ENCODE measurements around the gene CFAP53.
"Not testable (repeated sequence)": the region's sequence is repeated elsewhere in the genome, so short reads cannot be mapped to it uniquely, and the experiment has no call there.

Gene CFAP53, protein sequence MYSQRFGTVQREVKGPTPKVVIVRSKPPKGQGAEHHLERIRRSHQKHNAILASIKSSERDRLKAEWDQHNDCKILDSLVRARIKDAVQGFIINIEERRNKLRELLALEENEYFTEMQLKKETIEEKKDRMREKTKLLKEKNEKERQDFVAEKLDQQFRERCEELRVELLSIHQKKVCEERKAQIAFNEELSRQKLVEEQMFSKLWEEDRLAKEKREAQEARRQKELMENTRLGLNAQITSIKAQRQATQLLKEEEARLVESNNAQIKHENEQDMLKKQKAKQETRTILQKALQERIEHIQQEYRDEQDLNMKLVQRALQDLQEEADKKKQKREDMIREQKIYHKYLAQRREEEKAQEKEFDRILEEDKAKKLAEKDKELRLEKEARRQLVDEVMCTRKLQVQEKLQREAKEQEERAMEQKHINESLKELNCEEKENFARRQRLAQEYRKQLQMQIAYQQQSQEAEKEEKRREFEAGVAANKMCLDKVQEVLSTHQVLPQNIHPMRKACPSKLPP

DNA sequence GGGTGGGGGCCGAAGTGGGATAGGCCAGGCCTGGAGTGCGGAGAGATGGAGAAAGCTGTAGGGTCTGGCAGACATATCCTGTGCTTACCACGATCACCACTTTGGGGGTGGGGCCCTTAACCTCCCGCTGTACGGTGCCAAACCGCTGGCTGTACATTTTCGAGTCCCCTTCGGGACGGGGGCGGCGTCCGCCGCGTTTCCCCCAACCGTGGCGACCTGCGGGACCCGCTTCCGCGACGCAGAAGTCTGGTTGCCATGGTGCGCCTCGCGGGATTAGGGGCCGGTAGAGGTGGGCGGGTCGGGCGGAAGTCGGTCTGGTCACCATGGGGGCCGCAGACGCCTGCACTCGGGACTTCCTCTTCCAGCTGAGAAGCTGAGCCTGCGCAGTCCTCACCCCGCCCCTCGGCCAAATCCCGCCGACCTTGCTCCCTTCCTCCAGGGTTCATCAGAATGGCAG lies at the start of gene CFAP53:
TSS of gene CFAP53 (minus strand) at position 248 of the 457 bp plus-strand sequence. CDS start at position 157, 91 bp downstream.
- peak; percentile 94 for DNase-seq (ENCODE audit: low spot score)

DNA sequence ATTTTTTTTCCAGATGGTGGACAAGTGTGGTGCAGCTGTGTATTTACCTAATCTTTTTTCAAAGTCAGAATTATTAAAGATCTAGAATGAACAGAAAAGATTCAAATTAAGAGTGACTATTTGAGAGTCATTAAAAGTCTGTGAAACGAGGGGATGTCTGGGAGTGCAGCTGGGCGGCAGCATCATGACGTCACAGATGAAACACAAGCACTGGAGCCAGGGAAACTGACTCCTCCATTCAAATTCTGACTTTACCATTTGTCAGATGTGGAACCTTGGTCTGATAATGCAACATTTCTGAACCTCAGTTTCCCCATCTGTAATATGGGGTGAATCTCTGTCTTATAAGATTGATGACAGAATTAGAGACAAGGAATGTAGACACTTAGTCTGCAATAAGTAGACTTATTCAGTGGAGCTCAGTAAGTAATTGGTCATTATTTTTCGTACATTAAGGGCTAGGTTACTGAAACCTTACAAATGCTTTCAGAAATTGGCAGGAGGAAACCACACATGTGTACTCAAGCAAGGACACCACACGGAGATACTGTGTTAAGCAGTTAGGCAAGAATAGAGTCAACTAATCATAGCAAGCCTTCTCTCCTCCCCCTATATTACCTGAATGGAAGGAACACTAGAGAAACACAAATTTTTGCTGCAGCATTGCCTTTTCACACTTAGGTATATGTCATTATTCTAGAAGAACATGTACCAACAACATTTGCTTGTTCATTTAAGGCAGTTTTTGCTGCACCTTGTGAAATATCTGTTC lies 49.0 kb upstream of the CFAP53 start:
- DNase-seq (ENCODE audit: low spot score), result no peak

DNA sequence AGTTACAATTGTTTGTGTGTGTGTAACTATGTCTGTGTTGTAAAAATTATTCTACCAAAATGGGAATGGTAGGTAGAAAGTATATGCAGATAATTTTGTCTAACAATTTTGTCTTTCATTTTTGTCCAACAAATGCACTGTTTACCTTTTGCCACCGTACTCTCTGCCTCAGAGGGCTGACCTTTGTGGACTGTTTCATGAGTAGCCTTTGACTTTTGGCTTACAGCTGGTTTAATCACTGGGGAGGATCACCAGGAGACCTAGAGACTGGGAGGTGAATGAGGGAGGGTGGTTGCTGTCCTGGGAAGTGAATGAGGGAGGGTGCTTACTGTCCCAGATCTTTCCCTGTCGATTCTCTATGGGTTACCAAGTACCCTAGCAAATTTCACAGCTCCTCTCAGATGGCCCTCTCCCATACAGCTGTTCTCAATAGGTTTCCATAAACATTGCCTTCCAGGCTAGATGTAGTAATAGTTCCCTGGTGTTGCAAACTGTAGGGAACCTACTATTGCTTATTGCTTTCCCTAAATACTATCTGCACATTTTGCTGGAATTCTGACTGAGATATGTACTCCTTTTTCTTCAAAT lies 47.7 kb upstream of the CFAP53 start:
- DNase-seq (ENCODE audit: low spot score), result no peak

DNA sequence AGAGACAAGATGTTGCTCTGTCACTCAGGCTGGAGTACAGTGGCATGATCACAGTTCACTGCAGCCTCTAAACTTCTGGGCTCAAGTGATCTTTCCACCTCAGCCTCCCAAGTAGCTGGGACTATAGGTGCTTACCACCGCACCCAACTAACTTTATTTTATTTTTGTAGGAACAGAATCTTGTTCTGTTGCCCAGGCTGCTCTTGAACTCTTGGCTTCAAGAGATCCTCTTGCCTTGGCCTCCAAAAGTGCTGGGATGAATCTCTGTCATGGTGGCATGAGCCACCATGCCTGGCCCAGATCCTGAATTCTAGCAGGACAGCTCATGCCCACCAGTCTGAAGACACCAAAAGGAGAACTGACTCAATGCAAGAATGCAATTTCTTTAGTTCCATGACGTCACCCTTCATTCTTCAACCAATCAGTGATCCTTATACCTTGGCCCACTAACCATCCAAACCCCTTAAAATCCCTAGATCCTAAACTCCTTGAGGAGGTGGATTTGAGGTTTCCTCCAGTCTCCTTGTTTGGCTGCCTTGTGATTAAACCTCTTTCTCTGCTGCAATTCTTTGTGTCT lies 46.8 kb upstream of the CFAP53 start:
- no peak for DNase-seq (ENCODE audit: low spot score)

DNA sequence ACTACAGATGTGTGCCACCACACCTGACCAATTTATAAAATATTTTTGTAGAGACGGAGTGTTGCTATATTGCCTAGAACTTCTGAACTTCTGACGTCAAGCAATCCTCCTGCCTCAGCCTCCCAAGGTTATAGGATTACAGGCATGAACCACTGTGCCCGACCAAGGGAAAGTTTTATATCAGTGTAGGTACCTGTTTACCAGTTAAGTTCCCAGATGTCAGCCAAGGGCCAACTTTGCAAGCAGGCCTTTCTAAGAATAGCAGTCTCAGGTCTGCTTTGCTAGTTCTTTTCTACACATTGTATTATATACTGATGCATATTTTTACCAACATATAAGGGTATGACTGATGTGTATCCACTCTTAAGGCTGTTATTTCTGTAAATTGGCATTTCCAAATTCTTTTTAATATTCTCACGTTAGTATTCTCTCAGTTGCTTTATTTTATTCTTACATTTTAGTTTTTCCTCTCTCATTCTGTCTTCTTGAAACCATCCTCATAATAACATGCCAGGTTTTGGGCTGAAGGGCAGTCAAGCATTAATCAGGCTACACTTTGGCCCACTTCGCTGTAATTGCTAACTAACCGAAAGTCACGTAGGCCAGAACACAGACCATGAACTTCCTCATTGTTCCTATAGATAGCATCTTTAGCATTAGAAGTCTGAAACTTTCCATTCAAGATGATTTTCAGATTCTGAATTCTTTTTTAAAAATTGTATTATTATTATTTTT lies 46.2 kb upstream of the CFAP53 start:
- DNase-seq (ENCODE audit: low spot score), result no peak

DNA sequence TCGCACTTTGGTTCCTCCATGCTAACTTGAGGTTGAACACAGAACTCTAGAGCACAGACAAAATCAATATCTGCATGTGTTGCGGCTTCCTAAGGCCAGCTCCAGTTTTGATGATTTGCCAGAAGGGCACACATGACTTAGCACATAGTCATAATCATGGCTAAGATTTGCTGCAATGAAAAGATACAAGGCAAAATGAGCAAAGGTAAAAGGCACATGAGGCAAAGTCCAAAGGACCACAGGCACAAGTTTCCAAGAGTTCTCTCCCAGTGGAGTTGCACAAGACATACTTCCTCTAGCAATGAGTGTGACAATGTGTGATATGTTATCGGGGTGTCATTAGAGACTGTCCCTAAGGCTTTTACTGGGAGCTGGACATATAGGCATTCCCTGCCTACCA lies 45.4 kb upstream of the CFAP53 start:
- DNase-seq (ENCODE audit: low spot score), result no peak

DNA sequence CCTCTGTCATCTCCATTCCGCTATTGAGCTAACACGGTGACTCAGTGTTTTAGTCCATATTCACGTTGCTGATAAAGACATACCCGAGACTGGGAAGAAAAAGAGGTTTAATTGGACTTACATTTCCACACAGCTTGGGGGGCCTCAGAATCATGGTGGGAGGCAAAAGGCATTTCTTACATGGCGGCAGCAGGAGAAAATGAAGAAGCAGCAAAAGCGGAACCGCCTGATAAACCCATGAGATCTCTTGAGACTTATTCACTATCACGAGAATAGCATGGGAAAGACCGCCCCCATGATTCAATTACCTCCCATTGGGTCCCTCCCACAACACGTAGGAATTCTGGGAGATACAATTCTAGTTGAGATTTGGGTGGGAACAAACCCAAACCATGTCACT lies 43.8 kb upstream of the CFAP53 start:
- DNase-seq (ENCODE audit: low spot score), result no peak

DNA sequence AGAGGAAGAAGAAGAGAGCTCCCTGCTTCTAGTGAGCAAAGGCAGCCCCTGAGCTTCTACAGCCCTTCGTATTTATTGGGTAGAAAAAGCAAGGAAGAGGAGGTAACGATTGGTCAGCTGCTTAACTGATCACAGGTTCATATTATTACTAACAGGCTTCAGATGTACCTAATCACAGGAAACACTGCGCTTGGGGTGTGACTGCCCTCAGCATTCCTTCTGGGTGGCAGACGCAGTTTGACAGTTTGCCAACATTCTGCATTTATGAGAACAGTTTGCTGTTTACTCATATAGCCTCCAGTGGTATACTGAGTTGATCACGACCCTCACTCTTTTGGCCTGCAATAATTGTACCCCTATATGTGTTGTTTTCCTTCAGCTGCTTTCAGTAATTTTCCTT lies 42.6 kb upstream of the CFAP53 start:
- DNase-seq (ENCODE audit: low spot score), result not testable (repeated sequence)

DNA sequence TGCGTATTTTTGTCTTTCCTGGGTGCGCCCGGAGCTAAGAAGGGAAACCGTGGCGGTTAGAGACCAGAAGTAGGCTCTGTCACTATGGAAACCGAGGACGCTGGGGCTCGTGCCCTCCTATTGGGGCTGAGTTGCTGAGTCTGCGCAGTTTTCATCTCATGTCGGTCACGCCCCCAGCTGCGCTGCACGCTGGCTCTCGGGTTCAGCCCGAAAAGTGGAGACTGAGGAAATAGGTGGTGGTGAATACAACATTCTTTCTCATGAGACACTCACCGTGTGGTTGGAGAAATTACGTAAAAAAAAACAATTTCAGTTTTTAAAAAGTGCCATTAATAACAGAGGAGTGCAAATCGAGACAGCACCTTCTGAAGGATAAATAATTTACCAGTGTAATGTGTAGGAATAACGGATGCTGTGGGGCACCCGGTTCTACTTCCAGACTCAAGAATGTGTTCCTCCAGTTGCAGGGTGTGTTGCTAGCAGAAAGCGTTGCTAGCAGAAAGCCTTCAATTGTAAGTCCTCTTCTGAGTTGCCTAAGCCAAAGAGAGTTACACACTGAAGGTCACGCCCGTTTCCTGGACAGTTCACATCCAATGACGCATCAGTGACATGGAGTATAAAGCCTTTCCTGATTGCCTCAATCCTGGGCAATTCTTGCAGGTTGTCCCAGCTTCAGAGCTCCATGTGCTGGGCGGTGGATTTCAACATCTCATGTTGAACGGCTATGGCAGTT lies 41.6 kb upstream of the CFAP53 start:
- peak; percentile 89 for DNase-seq (ENCODE audit: low spot score)

DNA sequence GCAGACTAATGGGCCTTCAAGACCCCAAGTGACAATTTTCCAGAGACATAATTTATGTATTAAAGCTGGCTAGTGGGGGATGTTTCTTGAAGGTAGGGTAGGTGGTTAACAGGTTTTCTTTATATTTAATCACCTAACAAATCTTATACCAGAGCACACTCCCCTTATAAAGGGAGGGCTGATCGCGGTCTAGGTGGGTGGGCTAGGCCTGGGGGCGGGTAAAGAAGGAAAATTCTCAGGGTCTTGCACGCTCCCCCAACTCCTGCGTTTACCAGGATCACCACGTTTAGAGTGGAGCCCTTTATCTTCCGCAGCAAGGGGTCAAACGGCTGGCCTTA lies 41.1 kb upstream of the CFAP53 start:
- no peak for DNase-seq (ENCODE audit: low spot score)

DNA sequence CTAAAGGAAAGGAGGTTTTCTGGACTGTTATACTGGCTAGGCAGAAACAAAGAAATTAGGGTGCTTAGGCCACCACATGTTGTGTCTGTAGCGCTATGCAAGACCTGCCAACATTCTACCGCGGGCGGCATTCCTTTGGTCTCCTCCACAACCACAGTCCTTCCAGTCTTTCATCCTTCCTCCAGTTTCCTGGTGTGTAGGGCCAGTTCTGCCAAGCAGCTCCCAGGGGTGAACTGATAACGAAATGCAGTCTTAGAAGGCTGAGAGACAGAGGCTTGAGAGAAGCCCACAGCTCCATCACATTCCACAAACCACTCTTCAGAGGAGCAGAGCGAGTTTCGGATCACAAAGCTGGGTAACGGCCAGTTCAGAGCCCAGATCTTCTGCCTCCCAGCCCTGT lies 40.6 kb upstream of the CFAP53 start:
- no peak for DNase-seq (ENCODE audit: low spot score)

DNA sequence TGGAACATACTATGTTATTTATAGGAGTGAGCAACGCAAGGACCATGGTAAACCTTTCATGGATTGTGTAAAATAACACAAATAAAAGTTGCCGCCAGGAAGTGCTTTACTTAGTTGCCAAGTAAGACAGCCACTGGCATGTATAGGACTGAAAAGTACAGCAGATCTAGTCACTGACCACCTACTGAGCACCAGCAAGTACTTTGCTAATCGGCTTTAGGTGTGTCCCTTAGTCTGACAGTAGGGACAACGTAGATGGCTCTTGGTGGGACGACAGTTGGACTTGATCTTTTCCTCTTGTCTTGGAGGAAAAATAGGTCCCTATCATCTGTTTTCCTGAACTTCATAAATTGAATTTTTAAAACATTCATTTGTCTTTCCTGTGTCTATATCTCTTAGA lies 34.8 kb upstream of the CFAP53 start:
- DNase-seq (ENCODE audit: low spot score), result no peak

DNA sequence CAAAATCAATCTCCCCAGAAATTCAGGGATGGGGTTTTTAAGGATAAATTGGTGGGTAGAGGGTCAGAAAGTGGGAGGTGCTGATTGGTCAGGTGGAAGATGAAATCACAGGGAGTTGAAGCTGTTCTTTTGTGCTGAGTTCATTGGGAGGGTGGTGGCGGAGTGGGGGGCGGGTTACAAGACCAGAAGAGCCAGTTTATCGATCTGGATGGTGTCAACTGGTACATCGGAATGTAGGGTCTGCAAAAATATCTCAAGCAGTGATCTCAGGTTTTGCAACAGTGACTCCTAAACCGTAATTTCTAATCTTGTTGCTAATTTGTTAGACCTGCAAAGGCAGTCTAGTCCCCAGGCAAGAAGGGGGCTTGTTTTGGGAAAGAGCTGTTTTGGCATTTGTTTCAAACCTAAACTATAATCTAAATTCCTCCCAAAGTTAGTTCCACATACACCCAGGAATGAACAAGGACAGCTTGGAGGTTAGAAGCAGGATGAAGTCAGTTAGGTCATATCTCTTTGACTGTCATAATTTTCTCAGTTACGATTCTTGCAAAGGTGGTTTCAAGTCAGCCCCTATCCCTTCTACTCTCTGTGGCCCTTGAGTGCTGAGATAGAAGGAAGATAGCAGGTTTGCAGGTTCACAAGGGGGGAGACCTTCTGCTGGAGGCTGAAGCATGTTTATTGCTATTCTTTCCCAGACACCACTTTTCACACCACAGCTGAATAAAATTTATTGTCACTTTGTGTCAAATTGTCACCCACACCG lies 33.5 kb upstream of the CFAP53 start:
- DNase-seq (ENCODE audit: low spot score), result no peak

DNA sequence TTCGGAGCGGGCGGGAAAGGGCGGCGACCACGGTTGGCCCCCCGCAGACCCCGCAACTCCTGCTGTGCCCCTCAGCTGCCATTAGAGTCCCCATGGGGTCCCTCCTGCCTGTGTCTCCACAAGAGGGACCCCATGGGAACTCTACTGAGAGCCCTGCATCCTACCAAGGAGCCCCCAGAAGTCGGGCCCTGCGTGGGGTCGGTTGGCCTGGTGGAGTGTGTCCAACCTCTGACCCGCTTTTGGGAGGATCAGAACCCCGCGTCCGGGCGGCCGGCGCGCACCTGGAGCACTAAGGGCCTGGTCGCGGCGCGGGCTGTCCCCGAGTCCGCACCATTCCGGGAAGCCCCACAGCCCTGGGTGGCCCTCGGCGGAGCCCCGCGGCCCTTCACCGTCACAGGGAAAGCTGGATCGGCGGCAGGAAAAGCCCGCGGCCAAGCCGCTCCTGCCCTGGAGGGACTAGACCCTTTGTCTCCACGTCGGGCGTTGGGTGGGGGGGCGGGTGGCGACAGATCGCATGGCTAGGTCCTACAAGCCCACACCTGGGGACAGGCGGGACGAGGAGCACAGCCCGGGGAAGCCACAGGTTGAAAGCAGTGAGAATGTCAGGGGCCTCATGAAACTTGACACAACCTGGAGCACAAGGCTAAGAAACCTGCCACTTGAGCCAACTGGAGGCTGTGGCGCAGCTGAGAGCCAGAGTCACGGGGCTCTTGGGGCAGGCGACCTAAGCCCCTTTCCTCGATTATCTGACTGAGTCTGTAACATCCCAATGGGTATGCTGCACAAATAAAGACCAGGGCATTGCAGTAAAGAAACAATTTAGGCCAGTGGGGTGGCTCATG lies 32.4 kb upstream of the CFAP53 start:
- no peak for DNase-seq (ENCODE audit: low spot score)

DNA sequence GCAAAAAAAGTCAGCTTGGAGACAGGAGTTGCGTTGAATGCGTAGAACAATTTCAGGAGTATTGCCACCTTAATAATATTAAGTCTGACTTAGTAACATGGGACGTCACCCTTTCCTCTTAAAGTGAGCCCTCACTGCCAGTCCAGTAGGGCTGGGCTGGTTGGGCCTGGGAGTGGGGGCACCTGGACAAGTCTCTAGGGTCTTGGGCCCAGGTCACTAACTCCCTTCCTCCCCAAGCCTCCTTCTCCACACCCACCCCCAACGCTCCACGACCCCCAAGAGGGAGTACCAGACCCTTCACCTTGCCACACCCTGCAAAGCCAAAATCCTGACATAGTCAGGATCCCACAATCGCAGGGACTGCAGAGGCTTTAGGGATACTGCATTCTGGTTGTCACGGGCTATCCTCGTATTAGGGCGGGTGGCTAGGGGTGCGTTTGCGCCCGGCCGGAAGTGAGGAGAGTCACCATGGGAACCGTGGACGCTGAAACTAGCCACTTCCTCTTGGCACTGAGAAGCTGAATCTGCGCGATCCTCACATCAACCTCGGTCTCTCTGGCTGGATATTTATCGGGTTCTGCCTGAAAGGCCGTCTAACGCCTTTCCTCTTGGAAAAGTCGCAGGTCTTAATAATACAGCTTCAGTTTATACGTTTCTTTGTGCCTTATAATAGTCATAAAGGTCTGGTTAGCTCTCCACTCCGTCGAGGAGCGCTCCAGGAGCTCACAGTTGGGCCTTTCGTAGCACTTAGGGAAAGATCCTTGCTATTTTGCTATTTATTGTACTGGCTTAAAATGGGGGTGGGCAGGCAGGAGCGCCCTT lies 31.5 kb upstream of the CFAP53 start:
- DNase-seq (ENCODE audit: low spot score), result peak; percentile 73

DNA sequence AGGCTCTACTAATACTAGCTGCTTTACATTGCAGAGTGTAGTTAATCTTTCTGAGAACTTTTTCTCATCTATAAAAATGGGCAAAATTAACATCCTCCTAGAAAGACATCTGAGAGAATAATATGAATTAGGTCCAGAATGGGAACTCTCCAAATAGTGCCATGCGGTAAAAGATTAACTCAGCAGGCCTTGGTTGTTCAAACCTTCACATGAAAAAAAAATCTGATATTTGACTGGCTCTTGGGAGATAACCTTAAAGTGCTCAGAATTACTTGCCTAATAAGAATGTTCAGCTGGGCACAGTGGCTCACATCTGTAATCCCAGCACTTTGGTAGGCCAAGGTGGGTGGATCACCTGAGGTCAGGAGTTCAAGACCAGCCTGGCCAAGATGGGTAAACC lies 26.7 kb upstream of the CFAP53 start:
- DNase-seq (ENCODE audit: low spot score), result no peak

DNA sequence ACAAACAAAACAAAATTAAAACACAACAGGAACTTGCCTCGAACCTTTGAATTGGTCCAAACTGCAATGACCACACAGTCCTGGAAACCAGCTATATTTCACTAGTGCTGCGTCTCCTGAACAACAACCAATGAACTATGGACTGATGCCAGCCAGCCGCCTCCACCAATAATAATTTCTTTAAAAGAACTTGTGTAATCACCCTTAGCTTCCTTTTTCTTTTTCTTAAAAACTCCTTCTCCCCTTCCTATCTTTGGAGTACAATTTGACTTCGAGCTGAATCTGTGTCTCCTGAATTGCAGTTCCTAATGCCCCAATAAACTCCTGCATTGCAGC lies 22.8 kb upstream of the CFAP53 start:
- no peak for DNase-seq (ENCODE audit: low spot score)

DNA sequence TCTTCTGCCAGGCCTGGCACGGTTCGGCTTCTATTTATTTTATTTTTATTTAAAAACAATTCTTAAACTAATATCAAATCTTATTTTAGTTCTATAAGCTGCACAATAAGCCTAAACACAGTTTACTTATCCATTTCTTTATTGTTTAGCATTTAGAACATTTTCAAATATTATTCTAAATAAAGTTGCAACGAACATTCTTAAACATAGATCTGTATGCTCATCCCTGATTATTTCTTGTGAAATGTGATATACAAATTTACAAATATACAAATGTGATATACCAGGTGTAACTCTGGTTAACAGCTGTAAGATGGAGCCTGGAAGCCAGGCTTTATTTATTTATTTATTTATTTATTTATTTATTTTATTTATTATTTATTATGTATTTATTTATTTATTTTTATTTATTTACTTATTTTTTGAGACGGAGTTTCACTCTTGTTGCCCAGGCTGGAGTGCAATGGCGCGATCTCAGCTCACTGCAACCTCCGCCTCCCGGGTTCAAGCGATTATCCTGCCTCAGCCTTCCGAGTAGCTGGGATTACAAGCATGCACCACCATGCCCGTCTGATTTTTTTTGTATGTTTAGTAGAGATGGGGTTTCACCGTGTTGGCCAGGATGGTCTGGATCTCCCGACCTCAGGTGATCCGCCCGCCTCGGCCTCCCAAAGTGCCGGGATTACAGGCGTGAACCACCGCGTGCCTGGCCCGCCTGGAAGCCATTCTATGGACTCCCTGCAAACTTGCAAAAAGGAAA lies 22.2 kb upstream of the CFAP53 start:
- DNase-seq (ENCODE audit: low spot score), result not testable (repeated sequence)

Measured in ecto neural progenitor cell (in vitro differentiated cells).